Endothelial cell of umbilical vein (primary cell): Measurements from ENCODE around the gene RAB3GAP2.

Experiments
- CTCF ChIP-seq, 2 donors: IDR thresholded peaks; 1 replicate in 1 of 2; 2 replicates in 1 of 2; pipeline ENCODE4 v1.5.1; 2011; ENCODE audit warnings: low read length in 2 of 2, mild to moderate bottlenecking in 2 of 2, moderate library complexity in 2 of 2, control low read depth in 1 of 2, inconsistent platforms in 1 of 2, low read depth in 1 of 2; ENCODE audit not compliant: insufficient read depth in 1 of 2; ENCODE audit errors: extremely low read depth in 1 of 2
- EZH2 ChIP-seq: IDR thresholded peaks from 2 replicates; pipeline ENCODE4 v1.6.1; 2012; ENCODE audit warnings: borderline replicate concordance, low read depth, mild to moderate bottlenecking, moderate library complexity, low read length, inconsistent platforms; ENCODE audit not compliant: severe bottlenecking
- FOS ChIP-seq: IDR thresholded peaks from 2 replicates; pipeline ENCODE4 v1.6.1; 2011; ENCODE audit warnings: mild to moderate bottlenecking, low read length, moderate library complexity, borderline replicate concordance; ENCODE audit not compliant: insufficient read depth
- GATA2 ChIP-seq: IDR thresholded peaks from 2 replicates; pipeline ENCODE4 v1.7.0; 2011; ENCODE audit warnings: low read depth, mild to moderate bottlenecking, moderate library complexity, mixed read lengths, low read length; ENCODE audit not compliant: insufficient read length, insufficient read depth
- JUN ChIP-seq: IDR thresholded peaks from 2 replicates; pipeline ENCODE4 v1.6.1; 2011; ENCODE audit warnings: borderline replicate concordance, low read depth; ENCODE audit not compliant: insufficient read length, insufficient read depth
- POLR2A ChIP-seq: IDR thresholded peaks from 2 replicates; pipeline ENCODE4 v1.6.1; 2012; ENCODE audit warnings: low read depth, mild to moderate bottlenecking, control low read depth, low read length
- POLR2AphosphoS5 ChIP-seq: IDR thresholded peaks from 2 replicates; pipeline ENCODE4 v1.6.1; 2012; ENCODE audit warnings: low read depth, mild to moderate bottlenecking, control low read depth, low read length, moderate library complexity; ENCODE audit not compliant: insufficient read depth
- TF ChIP-seq, protein P1 (sequence below): IDR thresholded peaks from 2 replicates; pipeline ENCODE4 v1.6.1; 2011; ENCODE audit not compliant: insufficient read depth, insufficient read length

GRCh38 chr1:220099826-220100225, 172.4 kb downstream of the RAB3GAP2 start:
- TF ChIP-seq CTCF (IDR thresholded peaks at IDR 0.05; ENCODE audit: extremely low read depth in 1 of 2, insufficient read depth in 1 of 2, low read depth in 1 of 2, low read length in 2 of 2) (no peak), EZH2 (no peak), POLR2A (no peak), FOS (no peak), POLR2AphosphoS5 (no peak), GATA2 (no peak), JUN (no peak)
- TF ChIP-seq, protein P1, sequence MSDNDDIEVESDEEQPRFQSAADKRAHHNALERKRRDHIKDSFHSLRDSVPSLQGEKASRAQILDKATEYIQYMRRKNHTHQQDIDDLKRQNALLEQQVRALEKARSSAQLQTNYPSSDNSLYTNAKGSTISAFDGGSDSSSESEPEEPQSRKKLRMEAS = no peak
